Measurements from ENCODE around the gene DHCR24.
"Not testable (repeated sequence)": the region's sequence is repeated elsewhere in the genome, so short reads cannot be mapped to it uniquely, and the experiment has no call there.

Gene DHCR24

DNA sequence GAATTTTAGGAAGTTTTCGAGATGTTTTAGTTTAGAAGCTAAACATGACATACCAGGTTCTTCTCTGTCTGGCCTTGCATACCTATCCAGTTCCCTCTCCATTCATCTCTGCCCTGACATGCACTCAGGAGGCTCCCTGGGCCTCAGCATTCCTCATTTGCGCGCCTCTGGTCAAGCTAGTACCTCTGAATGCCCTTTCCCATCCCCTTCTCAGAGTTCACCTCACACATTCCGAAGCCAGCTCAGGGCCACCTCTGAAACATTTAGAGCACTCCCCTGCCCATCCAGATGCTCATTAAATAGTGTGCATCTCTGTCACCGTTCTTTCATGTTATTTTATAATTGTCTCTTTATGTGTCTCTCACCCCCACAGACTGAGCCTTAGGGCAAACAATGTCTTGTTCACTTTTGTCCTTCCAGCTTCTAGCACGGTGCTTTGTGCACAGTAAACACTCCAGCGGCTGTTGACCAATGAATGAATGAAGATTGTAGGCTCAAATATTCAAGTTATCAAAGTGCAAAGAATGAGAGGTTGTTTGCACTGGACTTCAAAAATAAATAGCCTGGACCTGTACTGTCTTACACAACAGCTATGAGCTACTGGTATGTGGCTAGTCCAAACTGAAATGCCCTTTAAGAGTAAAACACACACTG is 1.2 kb upstream of the DHCR24 start:
- no peak for DNase-seq (ENCODE audit: low read depth)

DNA sequence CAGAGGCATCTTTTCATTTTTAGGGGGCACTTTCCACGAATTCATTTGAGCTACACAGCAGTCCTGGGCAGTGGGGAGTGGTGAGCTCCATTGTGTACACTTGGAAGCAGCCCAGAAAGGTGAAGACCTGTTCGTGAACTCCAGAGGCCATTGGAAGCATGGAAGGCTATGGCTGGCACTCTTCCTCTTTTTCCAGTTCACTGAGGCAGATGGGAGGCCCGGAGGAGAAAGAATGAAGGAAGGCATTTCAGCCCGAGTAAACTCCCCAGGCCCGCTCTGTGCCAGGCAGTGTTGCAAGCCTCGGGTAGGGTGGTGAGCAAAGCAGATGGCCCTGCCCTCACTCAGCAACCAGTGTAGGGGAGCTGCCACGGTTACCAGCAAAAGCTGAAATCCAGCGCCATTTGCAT is 673 bp upstream of the DHCR24 start:
- no peak for DNase-seq (ENCODE audit: low read depth)

DNA sequence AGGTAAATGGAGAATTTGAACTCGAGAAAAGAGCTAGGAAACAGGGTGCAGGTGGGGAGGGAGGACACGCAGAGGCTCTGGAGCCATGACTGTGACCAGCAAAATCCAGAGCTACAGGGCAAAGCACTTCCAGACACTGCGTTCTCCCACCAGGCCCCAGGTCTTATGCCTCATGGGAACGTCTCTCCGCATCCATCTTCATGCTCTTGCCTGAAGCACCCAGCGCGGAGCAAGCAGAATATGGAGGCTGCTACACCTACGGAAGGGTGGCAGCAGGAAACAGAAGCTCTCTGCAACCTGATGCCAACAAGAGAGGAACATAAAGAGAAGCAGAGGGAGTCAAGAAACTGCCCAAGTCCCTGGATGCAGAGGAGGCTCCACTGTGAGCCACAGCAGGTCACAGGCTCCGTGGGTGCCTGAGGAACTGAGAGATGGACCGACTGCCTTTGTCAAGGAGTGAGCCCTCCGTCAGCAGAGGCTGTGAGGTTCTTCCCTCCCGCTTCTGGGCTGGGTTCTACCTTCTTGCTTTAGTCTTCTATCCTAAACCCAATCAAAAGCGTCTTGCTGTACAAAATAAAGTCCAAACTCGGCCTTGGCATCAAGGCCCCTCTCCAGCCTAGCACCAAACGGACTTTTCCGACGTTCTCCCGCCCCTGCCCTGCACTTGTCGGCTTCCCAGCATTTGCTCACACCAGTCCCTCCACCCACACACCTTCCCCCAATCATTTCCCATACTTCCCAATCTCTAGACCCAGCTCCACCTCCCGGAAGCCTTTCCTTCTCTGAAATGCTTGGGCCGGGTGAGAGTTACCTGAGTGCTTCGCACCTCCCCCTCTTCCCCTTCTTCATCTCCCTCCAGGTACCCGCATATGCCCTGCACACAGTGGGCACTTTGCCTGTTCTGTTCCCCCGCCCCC is 930 bp downstream of the DHCR24 start:
- DNase-seq (ENCODE audit: low read depth), result no peak

DNA sequence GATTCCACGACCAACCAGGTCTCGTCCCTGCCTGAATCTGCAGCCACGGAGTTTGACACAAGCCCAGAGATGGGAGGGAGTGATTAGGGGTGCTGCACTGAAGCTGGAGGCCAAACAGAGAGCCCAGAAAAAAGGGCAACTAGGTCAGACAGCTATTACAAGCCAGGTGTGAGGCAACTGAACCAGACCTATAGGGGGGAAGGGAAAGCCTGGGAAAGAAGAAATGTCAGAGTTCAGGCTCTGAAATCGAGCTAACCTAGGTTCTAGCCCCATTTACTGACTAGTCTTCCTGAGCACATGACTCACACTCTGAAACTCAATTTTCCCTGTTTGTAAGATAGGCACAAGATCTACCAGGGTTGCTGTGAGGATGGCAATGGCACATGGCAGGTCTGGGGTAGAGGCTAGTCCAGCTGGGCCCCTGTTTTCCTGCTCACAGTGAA is 1.7 kb downstream of the DHCR24 start:
- no peak for DNase-seq (ENCODE audit: low read depth)

DNA sequence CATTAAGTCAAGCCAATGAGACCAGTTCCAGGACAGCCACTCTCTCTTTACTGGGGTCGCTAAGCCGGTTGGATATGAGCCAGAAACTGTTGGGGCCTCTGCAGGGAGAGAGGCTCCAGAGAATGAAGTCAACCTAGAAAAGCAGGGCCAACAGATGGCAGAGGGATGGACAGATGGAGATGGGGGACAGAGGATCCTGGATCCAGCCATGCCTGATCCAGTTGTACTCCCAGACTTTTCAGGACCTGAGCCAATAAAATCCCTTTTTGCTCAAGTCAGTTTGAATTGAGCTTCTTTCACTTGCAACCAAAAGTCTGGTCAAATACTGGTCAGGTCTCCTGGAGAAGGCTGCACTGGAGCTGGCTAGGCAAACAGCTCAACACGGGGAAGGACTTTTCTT is 2.2 kb downstream of the DHCR24 start:
- no peak for DNase-seq (ENCODE audit: low read depth)

DNA sequence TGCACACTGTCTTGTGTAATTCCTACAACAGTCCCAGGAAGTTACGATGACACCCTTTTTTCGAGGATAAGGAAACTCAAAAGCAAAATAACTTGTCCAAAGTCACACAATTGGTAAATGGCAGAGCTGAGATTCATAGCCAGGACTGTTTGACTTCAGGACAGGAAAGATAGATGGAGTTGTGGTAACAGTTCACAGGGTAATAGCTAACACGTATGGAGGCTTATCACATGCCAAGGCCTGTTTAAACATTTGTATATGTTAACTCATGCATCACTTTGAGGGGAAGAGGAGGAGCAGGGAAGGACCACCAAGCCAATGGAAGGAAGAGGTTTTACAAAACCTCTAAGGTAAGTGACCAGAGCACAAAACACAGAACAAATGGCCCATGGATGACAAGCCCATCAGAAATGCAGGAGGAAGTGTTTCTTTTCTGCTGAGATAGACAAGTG is 2.8 kb downstream of the DHCR24 start:
- DNase-seq (ENCODE audit: low read depth), result no peak

DNA sequence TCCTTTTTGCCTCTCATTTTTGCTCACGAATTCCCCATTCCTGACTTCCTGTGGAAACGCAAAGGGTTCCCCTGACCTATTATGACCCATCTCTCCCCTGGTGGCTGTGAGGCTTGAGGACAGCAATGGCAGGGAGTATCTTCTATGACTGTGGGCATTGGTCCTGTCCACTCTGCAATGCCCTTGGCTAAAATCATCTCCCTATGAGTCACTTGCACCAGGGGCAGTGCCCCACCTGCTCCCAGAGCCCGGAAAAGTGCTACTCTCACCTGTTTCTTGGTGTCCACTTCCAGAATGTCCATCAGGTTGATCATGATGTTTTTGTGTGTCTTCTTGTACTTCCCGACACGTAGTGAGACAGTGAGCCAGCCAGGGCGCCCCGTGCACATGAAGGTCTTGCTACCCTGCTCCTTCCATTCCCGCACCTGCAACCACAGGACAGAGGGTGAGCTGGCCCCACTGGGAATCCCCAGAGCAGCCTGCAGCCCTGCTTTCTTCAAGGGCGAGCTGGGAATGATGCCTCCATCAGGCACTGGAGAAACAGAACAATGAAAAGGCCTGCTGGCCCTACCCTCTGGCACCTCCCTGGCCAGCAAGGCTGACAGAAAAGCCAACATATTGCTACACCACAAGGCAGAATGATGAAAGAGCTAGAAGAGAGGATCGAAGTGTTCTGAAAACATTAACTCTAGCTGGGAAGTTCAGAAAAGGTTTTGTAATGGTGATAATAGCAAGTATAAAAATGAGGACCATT is 3.5 kb downstream of the DHCR24 start:
- no peak for DNase-seq (ENCODE audit: low read depth)

DNA sequence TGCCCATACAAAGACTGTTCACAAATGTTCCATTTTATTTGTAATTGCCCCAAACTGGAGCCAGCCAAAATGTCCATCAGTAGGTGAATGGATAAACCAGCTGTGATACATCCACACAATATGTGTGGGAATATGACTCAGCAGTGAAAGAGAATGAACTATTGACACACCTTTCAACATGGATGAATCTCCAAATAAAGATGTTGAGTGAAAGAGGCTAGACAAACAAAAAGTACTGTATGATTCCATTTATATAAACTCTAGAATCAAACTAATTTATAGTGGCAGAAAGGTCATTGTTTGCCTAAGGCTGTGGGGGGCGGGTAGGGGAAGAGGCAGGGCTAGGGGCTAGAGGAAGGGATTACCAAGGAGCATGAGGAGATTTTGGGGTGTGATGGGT is 4.5 kb downstream of the DHCR24 start:
- DNase-seq (ENCODE audit: low read depth), result no peak

DNA sequence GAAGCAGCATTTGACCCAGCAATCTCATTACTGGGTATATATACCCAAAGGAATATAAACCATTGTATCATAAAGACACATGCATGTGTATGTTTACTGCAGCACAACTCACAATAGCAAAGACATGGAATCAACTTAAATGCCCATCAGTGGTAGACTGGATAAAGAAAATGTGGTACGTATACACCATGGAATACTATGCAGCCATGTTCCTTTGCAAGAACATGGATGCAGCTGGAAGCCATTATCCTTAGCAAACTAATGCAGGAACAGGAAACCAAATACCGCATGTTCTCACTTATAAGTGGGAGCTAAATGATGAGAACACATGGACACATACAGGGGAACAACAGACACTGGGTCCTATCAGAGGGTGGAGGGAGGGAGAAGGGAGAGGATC is 5.4 kb downstream of the DHCR24 start:
- not testable (repeated sequence) for DNase-seq (ENCODE audit: low read depth)

DNA sequence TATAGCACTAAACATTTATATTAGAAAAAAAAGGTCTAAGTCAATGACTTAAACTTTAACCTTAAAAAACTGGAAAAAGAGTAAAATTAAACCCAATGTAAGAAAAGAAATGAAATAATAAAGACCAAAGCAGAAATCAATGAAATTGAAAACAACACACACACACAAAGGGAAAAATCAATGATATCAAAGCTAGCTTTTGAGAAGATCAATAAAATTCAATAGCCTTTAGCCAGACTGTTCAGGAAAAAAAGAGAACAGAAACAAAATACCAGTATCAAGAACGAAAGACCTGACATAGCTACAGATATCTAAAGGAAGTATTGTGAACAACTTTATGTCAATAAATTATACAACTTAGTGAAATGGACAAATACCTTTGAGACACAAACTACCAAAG is 7.1 kb downstream of the DHCR24 start:
- no peak for DNase-seq (ENCODE audit: low read depth)

DNA sequence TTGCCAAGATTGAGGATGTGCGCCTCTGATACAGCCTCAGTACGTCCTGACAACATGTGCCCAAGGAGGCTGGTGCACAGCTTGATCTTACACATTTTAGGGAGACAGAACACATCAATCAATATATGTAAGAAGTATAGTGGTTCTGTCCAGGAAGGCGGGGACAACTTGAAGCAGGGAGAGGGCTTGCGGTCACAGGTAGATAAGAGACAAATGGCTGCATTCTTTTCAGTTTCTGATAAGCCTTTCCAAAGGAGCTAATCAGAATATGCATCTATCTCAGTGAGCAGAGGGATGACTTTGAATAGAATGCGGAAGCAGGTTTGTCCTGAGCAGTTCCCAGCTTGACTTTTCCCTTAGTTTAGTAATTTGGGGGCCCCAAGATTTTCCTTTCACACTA is 10.2 kb downstream of the DHCR24 start:
- DNase-seq (ENCODE audit: low read depth), result no peak

DNA sequence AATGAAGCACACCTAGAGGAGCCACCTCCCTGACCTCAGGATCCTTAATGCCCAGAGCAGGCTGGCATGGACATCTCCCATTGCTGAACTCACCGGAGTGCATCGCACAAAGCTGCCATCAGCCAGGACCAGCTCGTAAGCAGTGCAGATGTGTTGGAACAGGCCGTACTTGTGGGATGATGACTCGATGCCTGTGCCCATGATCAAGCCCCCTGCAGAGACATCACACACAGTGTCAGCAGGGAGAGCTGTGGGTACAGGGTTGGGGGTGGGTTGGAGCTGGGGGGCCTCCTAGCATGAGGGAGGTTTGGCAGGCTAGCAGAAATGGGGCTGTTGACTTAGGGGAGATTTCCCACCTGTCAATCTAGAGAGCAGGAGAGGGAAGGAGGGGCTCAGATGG is 12.0 kb downstream of the DHCR24 start:
- no peak for DNase-seq (ENCODE audit: low read depth)

DNA sequence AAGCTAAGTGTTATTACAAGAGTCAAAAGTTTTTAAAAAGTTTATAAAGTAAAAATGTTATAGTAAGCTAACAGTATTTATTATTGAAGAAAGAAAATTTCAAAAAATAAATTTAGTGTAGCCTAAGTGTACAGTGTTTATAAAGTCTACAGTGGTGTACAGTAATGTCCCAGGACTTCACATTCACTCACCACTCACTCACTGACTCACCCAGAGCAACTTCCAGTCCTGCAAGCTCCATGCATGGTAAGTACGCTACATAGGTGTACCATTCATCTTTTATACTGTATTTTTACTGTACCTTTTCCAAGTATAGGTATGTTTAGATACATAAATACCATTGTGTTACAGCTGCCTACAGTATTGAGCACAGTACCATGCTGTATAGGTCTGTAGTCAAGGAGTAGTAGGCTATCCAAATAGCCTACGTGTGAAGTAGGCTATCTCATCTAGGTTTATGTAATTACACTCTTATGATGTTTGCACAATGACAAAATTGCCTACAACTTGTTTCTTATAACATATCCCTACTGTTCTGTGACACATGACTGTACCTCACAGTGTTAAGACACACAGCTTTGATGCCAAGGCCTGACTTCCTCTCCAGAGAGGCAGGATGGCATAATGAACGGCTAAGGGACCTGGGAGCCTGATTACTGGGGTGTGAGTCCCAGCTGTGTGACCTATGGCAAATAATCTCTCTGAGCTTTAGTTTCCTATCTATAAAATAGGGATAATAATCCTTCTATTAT is 12.7 kb downstream of the DHCR24 start:
- no peak for DNase-seq (ENCODE audit: low read depth)

DNA sequence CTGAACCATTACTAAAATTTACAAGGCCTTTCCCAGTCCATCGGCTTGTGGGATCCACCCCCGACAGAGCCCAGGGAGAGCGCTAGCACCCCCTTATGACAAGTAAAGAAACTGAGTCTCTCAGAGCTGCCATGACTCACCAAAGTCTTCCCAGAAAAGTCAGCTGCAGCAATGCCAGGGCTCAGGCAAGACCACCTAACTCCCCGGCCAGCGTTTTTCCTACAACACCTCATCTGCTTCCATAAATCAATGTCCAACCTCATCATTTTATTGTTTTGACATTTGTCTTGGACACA is 15.0 kb downstream of the DHCR24 start:
- no peak for DNase-seq (ENCODE audit: low read depth)

DNA sequence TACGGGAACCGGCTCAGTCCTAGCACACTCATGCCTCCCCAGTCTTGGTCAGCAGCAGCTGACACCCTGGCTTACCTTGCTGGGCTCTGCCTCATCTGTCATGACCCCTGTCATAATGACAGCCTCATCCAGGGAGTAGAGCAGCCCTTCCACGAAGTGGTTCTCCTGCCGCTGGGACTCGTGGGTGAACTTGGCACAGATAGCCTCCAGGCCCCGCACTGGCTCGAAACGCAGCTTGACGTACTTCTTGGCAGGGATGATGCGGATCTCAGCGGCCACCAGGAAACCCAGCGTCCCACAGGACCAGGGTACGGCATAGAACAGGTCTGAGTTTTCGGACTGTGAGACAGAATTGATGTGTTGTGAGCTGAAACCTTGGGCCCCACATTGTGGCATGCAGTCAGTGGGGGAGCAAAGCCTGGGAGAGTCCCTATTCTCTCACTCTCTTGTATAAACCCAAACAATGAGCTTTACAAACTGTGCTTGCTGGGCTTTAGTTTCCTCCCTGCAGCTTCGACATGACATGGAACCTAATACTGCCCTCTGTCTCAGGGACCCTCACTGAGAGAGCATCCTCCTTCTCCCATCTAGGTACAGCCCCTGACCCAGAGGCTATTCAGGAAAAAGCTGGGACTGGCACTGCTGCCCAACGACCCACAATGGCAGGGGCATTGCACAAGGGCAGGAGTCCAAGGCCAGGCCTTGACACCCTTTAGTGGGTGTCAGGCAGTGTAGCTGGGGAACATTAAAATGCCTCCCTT is 15.5 kb downstream of the DHCR24 start:
- no peak for DNase-seq (ENCODE audit: low read depth)

DNA sequence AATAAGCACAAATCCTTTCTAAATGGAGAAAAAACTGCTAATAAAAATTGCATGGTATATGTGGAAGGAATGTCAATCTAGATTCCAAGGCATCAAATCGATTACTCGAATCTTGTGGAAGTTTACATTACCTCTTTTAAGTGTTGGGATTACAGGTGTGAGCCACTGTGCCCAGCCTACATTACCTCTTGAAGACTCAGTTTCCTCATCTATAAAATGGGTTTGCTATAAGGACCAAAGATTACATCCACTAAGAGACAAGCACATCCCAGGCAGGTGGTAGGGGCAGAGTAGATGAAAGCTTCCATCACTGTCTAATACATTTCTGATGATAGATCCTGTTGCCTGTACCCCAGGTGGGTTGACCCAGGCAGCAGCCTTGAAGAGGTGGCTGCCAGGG is 16.1 kb downstream of the DHCR24 start:
- DNase-seq (ENCODE audit: low read depth), result no peak

DNA sequence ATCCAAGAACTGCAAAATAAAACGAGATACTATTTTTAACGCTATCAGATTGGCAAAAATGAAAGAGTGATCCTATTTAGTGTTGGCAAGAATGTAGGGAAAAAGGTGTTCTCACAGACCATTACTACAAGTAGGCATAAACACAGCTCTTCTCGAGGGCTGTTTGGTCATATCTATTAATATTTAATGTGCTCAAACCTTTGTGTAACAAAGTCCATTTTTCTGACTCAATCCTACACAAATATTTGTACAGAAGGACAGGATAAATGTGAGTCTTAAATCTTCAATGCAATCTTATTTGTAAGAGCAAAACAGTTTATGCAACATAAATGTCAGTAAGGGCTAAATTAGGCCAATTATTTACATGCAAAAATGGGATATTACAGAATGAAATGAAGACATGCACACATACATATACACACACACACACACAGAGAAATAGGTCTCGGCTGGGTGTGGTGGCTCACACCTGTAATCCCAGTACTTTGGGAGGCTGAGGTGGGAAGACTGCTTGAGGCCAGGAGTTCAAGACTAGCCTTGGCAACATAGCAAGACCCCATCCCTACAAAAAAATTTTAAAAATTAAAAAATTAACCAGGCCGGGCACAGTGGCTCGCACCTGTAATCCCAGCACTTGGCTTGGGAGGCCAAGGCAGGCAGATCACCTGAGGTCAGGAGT is 17.7 kb downstream of the DHCR24 start:
- no peak for DNase-seq (ENCODE audit: low read depth)

DNA sequence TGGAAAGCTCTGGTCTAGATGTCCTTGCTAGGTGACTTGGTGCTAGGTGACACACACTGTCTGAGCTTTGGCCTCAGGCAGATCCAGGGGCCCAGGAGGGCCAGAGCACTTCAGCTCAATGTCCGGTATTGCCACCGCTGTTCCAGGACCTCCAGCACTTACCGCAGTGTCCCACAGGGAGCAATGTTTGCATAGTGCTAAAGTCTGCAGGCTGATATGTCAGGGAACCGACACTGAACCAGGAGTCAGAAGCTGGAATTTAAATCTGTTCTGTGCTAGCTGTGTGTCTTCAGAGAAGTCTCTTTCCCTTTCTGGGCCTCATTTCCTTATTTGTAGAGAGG is 19.3 kb downstream of the DHCR24 start:
- no peak for DNase-seq (ENCODE audit: low read depth)

DNA sequence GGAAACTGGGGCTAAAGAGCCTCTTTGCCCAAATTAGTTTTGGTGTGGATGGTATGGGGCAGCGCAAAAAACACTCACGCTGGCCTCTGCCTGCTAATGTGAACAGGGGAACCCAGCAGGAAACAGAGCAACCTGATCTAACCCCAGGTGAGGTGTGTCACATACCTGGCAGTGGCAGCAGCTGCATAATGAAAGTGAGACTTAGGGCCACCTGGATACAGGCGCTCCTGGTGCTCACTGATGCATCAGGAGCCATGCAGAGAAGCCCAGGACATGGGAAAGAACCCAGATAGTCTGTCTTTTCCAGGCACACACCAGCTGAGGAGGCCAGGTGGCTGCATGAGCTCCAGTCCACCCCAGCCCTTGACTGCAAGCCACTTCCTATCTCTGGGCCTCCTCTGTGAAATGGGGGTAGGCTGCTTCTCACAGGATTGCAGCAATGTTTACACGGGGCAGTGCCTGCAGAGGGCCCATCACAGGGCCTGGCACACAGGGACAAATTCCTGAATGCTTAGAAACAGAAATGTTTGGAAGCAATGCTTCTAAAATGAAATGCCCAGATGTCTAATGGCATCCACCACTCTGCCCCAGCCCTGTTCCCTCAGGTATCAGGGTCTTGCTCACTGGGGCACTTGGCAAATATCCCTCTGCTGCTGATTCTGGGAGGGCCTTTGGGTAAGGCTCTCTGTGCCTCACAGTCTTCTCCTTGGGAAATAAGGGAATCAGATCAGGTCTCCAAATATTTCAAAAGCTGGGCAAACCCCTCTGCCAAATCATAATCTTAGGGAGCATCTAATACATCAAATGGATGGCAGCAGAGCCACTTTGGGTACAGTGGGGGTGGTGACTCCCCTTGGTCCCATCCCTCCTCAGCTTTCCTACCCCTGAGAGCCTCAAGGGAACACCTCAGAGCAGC is 19.9 kb downstream of the DHCR24 start:
- no peak for DNase-seq (ENCODE audit: low read depth)
